Lung microvascular endothelial cell (primary cell): ENCODE measurements around the gene PDHX. TPM values are rescaled to one million over a fixed set of nuclear protein-coding genes. Genes with fewer than 3 reads are reported as not detected.
"Not testable (repeated sequence)": the region's sequence is repeated elsewhere in the genome, so short reads cannot be mapped to it uniquely, and the experiment has no call there.

ENCODE experiments used
- DNase-seq, 2 donors: peaks; one replicate each; pipeline versions ENCODE4 v3.0.0 to v3.0.0-alpha.2; 2010; ENCODE audit warnings: low read depth in 2 of 2
- total RNA-seq: library from RNA; depleted of rRNA; stranded (reverse); fragments of >200 nt; gene quantifications from 2 replicates; pipeline ENCODE4 v1.2.1, GENCODE V29; 2014

PDHX gene
- total RNA-seq, 1 donor from 2014 or later, result 17.7 TPM

DNA sequence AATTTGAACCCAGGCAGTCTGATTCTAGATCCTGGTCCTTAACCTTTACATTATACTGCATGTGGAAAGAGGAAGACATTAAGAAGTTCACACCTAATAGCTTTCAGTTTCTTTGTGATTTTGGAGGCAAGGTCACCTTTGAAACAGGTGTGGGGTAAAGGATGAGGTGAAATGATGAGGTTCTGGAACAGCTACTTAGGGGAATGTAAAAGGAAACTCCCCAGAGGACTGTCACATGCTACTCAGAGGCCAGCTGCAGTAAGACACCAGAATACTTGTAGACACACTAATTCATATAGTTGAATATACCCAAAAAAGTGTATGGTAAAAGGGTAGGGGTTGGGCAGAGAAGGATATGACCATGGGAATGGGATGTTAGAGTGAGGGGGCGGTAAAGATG lies 5.6 kb upstream of the PDHX start:
- no peak for DNase-seq

GRCh38 chr11:34911676-34912075 lies 4.7 kb upstream of the PDHX start:
- DNase-seq, result no peak

DNA sequence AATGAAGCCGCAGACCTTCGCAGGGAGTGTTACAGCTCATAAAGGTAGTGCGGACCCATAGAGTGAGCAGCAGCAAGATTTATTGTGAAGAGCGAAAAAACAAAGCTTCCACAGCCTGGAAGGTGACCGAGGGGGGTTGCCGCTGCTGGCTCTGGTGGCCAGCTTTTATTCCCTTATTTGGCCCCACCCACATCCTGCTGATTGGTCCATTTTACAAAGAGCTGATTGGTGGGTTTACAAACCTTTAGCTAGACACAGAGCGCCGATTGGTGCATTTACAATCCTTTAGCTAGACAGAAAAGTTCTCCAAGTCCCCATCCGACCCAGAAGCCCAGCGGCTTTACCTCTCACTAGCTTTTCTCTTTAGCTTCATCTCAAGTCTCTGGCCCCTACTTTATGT lies 2.9 kb upstream of the PDHX start:
- not testable (repeated sequence) for DNase-seq

DNA sequence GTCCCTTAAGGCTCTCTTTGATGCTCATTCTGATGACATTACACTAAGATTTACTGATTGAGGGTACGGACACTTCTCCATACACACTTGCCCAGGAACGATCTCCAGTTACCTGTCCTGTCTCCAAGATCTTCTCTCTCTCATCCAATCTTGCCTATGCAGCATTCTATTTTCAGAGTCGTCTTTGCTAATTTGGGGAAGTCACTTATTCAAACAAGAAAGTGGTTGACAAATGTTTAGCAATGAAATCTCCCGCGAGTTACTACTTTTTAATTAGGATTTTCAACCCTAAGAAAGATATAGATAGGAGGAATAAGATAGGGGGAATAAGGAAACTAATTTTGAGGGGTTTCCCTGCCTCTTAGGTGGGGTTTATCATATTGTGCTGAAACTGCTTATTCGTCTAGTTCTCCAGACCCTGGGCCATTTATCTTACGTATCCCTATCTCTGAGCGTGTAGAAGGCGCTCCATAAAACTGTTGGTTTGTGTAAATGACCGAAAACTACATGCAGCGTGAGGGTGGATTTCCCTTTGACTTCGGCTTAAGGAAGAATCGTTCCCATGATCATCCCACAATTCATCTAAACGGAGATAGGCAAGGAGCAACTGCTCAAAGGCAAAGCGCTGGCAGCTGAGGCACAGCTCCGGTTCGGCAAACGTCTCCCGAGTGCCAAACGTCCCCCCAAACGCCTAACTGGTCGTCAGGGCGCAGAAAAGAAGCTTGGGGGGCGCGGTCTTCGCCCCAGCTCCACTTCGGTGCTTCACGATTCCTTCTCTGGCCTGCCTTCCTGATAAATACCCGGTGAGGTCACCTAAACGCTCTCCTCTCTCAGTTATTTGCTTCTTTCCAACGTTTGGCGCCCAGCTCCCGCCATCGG lies 1.0 kb upstream of the PDHX start:
- peak; percentile 35 to 41 for DNase-seq

- DNase-seq, result peak; percentile 14 to 17
Observed at GRCh38 chr11:34916843-34917770, 689 bp downstream of the PDHX start.

- no peak for DNase-seq
Observed at GRCh38 chr11:34921156-34921555, 4.7 kb downstream of the PDHX start.

GRCh38 chr11:34924714-34925113 lies 8.3 kb downstream of the PDHX start:
- no peak for DNase-seq

DNA sequence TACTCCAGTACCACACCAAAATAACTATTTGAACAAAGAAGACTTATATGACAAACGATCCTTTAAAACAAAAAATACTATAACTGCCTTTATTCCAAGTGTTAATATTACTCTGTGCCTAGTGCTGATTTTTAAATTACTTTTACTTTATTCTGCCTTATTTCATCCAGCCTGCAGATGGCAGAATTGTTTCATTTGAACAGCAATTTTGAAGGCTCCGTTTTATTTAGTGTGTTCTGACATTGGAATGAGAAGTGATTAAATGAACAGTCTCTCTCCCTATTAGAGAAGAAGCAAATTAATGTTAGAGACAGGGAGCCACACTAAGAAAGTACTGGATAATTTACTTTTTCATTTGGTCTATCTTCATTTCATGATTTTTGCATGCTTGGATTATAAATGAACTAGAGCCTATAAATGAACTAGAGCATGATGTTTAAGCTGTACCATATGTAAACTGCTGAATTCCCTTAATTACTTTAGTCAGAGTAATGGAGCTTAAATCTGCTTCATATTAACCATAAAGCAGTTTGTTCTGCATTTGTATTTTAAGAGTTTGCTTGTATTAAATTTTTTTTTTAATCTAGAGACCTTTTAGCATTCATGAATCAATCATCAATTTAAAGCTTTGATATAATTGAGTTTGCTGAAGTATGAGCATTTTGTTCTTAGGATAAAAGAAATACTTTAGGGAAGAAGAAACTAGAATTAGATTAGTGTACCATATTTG lies 9.8 kb downstream of the PDHX start:
- DNase-seq, result peak; percentile 61 to 73

DNA sequence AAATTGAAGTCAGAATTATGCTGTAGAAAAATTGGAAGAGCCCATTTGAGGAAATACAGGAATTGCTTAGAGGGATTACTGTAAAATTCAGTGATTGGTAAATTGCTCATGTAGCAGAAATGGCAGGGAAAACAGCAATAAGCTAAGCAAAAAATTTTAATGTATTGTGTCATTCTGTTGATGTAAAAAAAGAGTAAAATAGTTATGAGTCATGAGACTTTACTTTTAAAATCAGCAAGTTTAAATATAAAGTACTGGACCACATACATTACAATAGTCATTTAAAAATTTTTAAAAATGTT lies 10.4 kb downstream of the PDHX start:
- no peak for DNase-seq

- no peak for DNase-seq
Observed at GRCh38 chr11:34928268-34928959, 12.0 kb downstream of the PDHX start.

- no peak for DNase-seq
Observed at GRCh38 chr11:34928960-34929680, 12.7 kb downstream of the PDHX start.

DNA sequence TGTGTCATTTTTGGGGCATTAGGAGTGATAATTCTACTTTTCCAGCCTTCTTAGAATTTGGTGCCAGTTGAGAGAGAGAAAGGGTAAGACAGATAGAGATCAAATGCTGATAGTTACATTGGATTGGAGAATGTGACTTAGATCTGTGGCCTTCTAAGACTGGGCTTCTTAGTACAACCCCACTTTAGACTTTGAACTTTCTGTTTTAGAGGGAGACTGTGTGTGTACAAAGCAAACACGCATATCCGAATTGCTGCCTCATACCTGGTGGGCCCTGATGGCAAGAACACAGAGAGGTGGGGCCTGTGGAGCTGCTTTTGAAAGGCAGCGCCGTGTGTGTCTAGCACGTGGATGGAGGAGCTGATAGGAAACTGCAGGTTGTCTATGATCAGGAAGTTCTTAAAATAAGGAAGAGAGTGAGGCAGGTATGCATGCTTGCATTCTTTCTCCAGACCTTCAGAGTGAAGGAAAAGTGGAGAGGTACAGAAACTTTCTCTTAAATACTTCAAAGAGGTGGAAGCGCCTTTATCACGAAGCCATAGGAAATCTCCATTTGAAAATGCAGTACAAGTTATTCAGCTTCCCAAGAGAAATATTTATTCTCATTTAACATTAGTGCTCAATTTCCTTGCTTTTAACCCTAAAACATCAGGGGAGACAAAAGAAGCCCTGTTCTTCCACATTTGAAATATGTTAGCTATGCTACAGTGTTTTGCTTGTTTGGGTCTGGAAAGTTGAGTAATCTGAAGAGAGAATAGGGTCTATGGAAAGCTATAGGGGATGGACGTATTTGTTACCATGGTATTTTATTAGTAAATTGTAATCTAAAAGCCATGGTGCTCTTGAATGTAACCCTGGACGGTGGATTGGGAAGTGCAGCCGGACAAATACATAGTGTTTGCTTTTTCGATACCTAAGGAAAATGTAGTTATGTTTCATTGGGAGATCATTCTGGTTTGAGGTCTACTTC lies 13.7 kb downstream of the PDHX start:
- no peak for DNase-seq

- no peak for DNase-seq
Observed at GRCh38 chr11:34936945-34937629, 20.7 kb downstream of the PDHX start.

DNA sequence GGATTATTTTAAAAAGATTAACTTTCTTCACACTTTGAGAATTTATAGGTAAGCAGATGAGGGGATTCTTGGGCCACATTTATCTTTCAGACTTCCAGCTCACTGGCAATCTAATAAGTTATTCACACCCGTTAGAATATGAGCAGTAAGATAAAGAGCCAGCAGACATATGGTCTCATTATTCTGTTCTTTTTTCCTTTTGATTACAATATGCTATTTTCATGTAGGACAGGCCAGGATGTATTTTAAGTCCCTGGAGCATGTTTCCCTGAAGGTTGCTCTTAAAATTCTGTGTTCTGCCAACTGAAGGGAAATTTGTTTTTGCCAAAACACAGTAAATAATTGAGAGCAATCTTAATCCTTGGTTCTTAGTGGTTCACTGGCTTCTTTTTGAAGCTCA lies 22.2 kb downstream of the PDHX start:
- no peak for DNase-seq

DNA sequence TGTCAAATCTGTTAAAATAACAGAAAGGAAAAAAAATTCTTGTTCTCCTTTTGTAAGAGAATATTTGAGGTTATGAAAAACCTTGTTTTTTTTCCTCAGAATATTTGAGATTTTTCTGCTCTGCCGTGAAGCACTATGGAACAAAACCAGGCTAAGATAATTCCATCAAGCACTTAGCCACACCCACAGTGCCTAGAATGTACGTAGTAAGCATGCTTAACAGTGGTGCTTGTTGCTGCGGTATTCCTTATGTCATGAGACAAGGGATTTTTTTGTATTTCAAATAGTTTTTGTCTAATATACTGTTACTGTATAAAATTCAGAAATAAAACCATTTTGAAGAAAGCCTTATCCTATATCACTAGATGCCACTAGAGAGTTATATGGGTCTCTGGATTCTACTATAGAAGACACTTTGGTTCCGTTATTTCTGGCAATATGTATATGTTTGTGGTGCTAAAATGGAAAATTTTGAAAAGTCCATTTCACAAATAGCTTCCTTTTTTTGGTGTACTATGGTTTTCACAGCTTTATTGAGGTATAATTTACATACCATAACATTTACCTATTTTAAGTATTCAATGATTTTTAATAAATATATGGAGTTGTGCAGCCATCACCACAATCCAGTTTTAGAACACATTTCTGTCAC lies 23.7 kb downstream of the PDHX start:
- DNase-seq, result peak in 1 of 2 donors; percentile 8

DNA sequence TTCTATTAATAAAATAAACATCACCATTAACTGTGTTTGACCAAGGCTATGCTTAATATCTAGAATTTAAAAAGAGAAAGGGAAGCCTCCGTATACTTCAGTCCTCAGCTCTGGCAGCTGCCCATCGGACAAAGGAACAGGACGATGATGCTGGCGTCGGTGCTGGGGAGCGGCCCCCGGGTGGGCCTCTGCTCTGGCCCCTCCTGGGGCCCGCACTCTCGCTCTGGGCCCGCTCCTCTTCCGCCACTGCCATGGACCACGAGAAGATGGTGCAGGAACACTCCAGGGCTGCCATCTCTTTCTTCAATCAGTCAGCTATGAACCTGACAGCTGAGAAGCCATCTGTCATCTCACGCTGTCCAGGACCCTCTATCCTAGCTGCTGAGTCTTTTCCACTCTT lies 25.3 kb downstream of the PDHX start:
- DNase-seq, result no peak

- no peak for DNase-seq
Observed at GRCh38 chr11:34944692-34945091, 28.3 kb downstream of the PDHX start.

DNA sequence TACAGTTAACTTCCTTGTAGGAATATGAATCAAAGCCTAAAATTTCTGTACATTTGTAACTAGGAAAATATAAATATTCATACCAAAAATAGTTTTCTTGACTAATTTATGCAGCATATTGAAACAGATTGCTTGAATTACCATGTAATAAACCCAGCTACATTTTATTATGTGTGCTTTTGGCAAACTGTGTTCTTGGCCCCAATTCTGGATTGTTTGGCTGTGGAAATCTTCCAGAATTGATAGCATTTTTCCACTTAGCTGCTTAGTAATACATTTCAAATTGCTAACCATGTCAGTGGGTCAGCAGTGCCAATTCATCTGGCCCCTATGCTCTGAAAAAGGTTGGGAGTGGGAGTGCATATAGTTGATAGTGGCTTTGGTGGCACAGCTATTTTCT lies 32.3 kb downstream of the PDHX start:
- peak in 1 of 2 donors; percentile 62 for DNase-seq
